GM23338 (cell line): Measurements from ENCODE around the gene PARP12. TPM values are rescaled to one million over a fixed set of nuclear protein-coding genes. Genes with fewer than 3 reads are reported as not detected.

ENCODE experiments used
- ATAC-seq: fragments of 200-7000 bp; cut with Tn5 transposase; 3 replicates; pipeline ENCODE4 v1.9.1; 2020
- DNase-seq: peaks from one replicate; pipeline ENCODE4 v3.0.0-alpha.2; 2015; ENCODE audit warnings: low spot score
- H2AFZ ChIP-seq: fragments of 200-600 bp; sonication (generic); 2 replicates; pipeline ENCODE4 v1.8.0; 2016; ENCODE audit warnings: antibody characterized with exemption, mild to moderate bottlenecking, moderate library complexity
- H3F3A ChIP-seq: fragments of 200-600 bp; sonication (generic); replicated peaks from 2 replicates; pipeline ENCODE4 v1.8.0; 2017; ENCODE audit warnings: antibody characterized with exemption, mixed run types, low read depth
- H3K27ac ChIP-seq: fragments of 200-600 bp; sonication (generic); 2 replicates; pipeline ENCODE4 v1.6.1; 2016; ENCODE audit warnings: low read depth
- H3K27me3 ChIP-seq: fragments of 200-600 bp; sonication (generic); 2 replicates; pipeline ENCODE4 v1.8.0; 2016; ENCODE audit warnings: mild to moderate bottlenecking, mixed run types, moderate library complexity; ENCODE audit not compliant: insufficient read depth
- H3K36me3 ChIP-seq: fragments of 200-600 bp; sonication (generic); 2 replicates; pipeline ENCODE4 v1.8.0; 2016; ENCODE audit warnings: mild to moderate bottlenecking; ENCODE audit not compliant: insufficient read depth
- H3K4me1 ChIP-seq: fragments of 200-600 bp; sonication (generic); 2 replicates; pipeline ENCODE4 v1.8.0; 2016; ENCODE audit warnings: mild to moderate bottlenecking, moderate library complexity; ENCODE audit not compliant: insufficient read depth
- H3K4me2 ChIP-seq: fragments of 200-600 bp; sonication (generic); 2 replicates; pipeline ENCODE4 v1.7.1; 2017; ENCODE audit warnings: mixed run types
- H3K4me3 ChIP-seq: fragments of 200-600 bp; sonication (generic); 2 replicates; pipeline ENCODE4 v1.6.1; 2016; ENCODE audit warnings: mixed run types
- H3K79me2 ChIP-seq: fragments of 200-600 bp; sonication (generic); replicated peaks from 2 replicates; pipeline ENCODE4 v1.8.0; 2017; ENCODE audit warnings: mild to moderate bottlenecking; ENCODE audit not compliant: insufficient read depth
- H3K9me2 ChIP-seq: fragments of 200-600 bp; sonication (generic); 2 replicates; pipeline ENCODE4 v1.8.0; 2017; ENCODE audit not compliant: insufficient read depth
- H4K20me1 ChIP-seq: fragments of 200-600 bp; sonication (generic); replicated peaks from 2 replicates; pipeline ENCODE4 v1.8.0; 2017; ENCODE audit warnings: mild to moderate bottlenecking; ENCODE audit not compliant: insufficient read depth
- H3K27ac Mint-ChIP-seq: 2 replicates; pipeline ENCODE4 v1.8.0; 2020; ENCODE audit warnings: inconsistent platforms, mild to moderate bottlenecking, moderate library complexity, mixed read lengths
- H3K27me3 Mint-ChIP-seq: 3 replicates; pipeline ENCODE4 v1.8.0; 2022; ENCODE audit warnings: low read depth, mild to moderate bottlenecking, moderate library complexity, mixed read lengths, inconsistent platforms; ENCODE audit not compliant: insufficient read depth, poor library complexity
- H3K36me3 Mint-ChIP-seq: 3 replicates; pipeline ENCODE4 v1.8.0; 2021; ENCODE audit warnings: low read depth, mild to moderate bottlenecking, inconsistent platforms, moderate library complexity, mixed read lengths
- H3K4me1 Mint-ChIP-seq: 3 replicates; pipeline ENCODE4 v1.8.0; 2020; ENCODE audit warnings: mild to moderate bottlenecking, inconsistent platforms, mixed read lengths
- H3K4me3 Mint-ChIP-seq: 3 replicates; pipeline ENCODE4 v1.8.0; 2021; ENCODE audit warnings: moderate library complexity, mild to moderate bottlenecking, inconsistent platforms, mixed read lengths
- H3K9me3 Mint-ChIP-seq: 3 replicates; pipeline ENCODE4 v1.8.0; 2020; ENCODE audit warnings: moderate library complexity, mild to moderate bottlenecking, inconsistent platforms, mixed read lengths
- CREB1 ChIP-seq: fragments of 250-450 bp; sonication (Bioruptor Pico); IDR thresholded peaks from 2 replicates; pipeline ENCODE4 v1.5.0; 2020; ENCODE audit warnings: low read depth, mild to moderate bottlenecking, moderate library complexity
- CTCF ChIP-seq, 2 experiments: fragments of 200-600 bp in 1 of 2; sonication (generic) in 1 of 2; conservative IDR thresholded peaks; 2 replicates each; pipeline versions ENCODE4 v1.5.1 to v1.6.1; 2016 to 2017; ENCODE audit warnings: antibody characterized with exemption in 2 of 2, low read depth in 2 of 2, mild to moderate bottlenecking in 2 of 2, moderate library complexity in 1 of 2
- ETS1 ChIP-seq: IDR thresholded peaks from 2 replicates; pipeline ENCODE4 v1.6.1; 2016; ENCODE audit warnings: antibody characterized with exemption
- EZH2 ChIP-seq: fragments of 200-600 bp; sonication (generic); IDR thresholded peaks from one replicate; pipeline ENCODE4 v1.8.0; 2017; ENCODE audit warnings: antibody characterized with exemption, mild to moderate bottlenecking, low read depth; ENCODE audit not compliant: unreplicated experiment
- EZH2phosphoT487 ChIP-seq: fragments of 200-600 bp; sonication (generic); IDR thresholded peaks from one replicate; pipeline ENCODE4 v1.8.1; 2018; ENCODE audit warnings: antibody characterized with exemption; ENCODE audit not compliant: unreplicated experiment
- STAT1 ChIP-seq: IDR thresholded peaks from one replicate; pipeline ENCODE4 v1.6.1; 2016; ENCODE audit warnings: antibody characterized with exemption; ENCODE audit not compliant: unreplicated experiment
- ZNF114 ChIP-seq: fragments of 250-450 bp; sonication (Bioruptor Pico); IDR thresholded peaks from 2 replicates; pipeline ENCODE4 v1.5.0; 2020; ENCODE audit warnings: mild to moderate bottlenecking, moderate library complexity
- ZNF331 ChIP-seq: fragments of 250-450 bp; sonication (Bioruptor Pico); IDR thresholded peaks from 2 replicates; pipeline ENCODE4 v1.5.0; 2020; ENCODE audit warnings: low read depth, mild to moderate bottlenecking, moderate library complexity
- ZNF462 ChIP-seq: fragments of 250-450 bp; sonication (Bioruptor Pico); IDR thresholded peaks from 2 replicates; pipeline ENCODE4 v1.5.0; 2020; ENCODE audit warnings: mild to moderate bottlenecking, moderate library complexity
- polyA plus RNA-seq: library from polyadenylated mRNA; unstranded; fragments of >200 nt; fragmentation: Nextera tagmentation; extraction: Ambion mirVana; gene quantifications from 2 replicates; pipeline ENCODE4 v1.2.1, GENCODE V29; 2016
- total RNA-seq: library from RNA; depleted of rRNA; stranded (reverse); fragments of >200 nt; shearing (Covaris generic); gene quantifications from 2 replicates; pipeline ENCODE4 v1.2.3, GENCODE V29; 2014

The PARP12 gene
- total and polyA plus RNA-seq, 2 experiments from 2014 or later, result 2.7 to 10.3 TPM

GRCh38 chr7:139987691-139988516 lies 74.8 kb downstream of the PARP12 start:
- no peaks in the 10 kb centered on the region for H3F3A ChIP-seq
- H3K36me3 Mint-ChIP-seq, result no peaks in the 10 kb centered on the region
- H3K4me3 ChIP-seq, result no peak overlapping the region
- no peak for ATAC-seq
- peaks cover 9% of the 10 kb centered on the region for H3K4me1 Mint-ChIP-seq
- H3K27ac Mint-ChIP-seq, result no peak overlapping the region
- H3K79me2 ChIP-seq, result no peaks in the 10 kb centered on the region
- H3K27me3 Mint-ChIP-seq, result peaks cover 1% of the 10 kb centered on the region
- no peaks in the 10 kb centered on the region for H3K4me1 ChIP-seq
- no peaks in the 10 kb centered on the region for H3K9me3 Mint-ChIP-seq
- no peaks in the 10 kb centered on the region for H4K20me1 ChIP-seq
- H3K9me2 ChIP-seq, result no peaks in the 10 kb centered on the region
- H3K27ac ChIP-seq, result no peak overlapping the region
- no peak for DNase-seq
- no peak overlapping the region for H3K4me3 Mint-ChIP-seq
- H3K4me2 ChIP-seq, result no peak overlapping the region
- no peaks in the 10 kb centered on the region for H3K36me3 ChIP-seq
- TF ChIP-seq CTCF (conservative IDR thresholded peaks at IDR 0.05; ENCODE audit: low read depth in 2 of 2) (peak; percentile 42 to 47), ZNF331 (CRISPR knock-in tag) (no peak), EZH2phosphoT487 (no peak), EZH2 (no peak), CREB1 (CRISPR knock-in tag) (no peak), ZNF114 (CRISPR knock-in tag) (no peak)
- H2AFZ ChIP-seq, result peak overlapping the region; percentile 78; the same call in 1 of the 2 replicates
- H3K27me3 ChIP-seq, result no peaks in the 10 kb centered on the region

- H3K4me2 ChIP-seq, result no peak overlapping the region
- TF ChIP-seq ZNF114 (CRISPR knock-in tag) (no peak), ZNF462 (CRISPR knock-in tag) (no peak), CTCF (conservative IDR thresholded peaks at IDR 0.05; ENCODE audit: low read depth in 2 of 2) (no peak), ETS1 (no peak), STAT1 (no peak)
Measured at GRCh38 chr7:139985811-139986210, 76.9 kb downstream of the PARP12 start.

More at GRCh38 chr7:139985811-139986210, 76.9 kb downstream of the PARP12 start:
- Histone ChIP-seq H3F3A (no peaks in the 10 kb centered on the region), H3K36me3 (no peaks in the 10 kb centered on the region), H3K27me3 (no peaks in the 10 kb centered on the region), H4K20me1 (no peaks in the 10 kb centered on the region), H3K4me3 (no peak overlapping the region), H3K9me2 (no peaks in the 10 kb centered on the region), H2AFZ (no peak overlapping the region), H3K4me1 (0 out of 2 replicates have a peak, but pooled peaks cover 7% of the 10 kb centered on the region), H3K27ac (no peak overlapping the region), H3K79me2 (no peaks in the 10 kb centered on the region)
- H3K4me1 Mint-ChIP-seq, result peaks cover 14% of the 10 kb centered on the region
- no peak overlapping the region for H3K27ac Mint-ChIP-seq
- no peaks in the 10 kb centered on the region for H3K9me3 Mint-ChIP-seq
- DNase-seq, result no peak
- ATAC-seq, result no peak
- peaks cover 7% of the 10 kb centered on the region for H3K27me3 Mint-ChIP-seq
- no peak overlapping the region for H3K4me3 Mint-ChIP-seq
- H3K36me3 Mint-ChIP-seq, result no peaks in the 10 kb centered on the region
